ENCODE data around the gene RIBC2. TPM values are rescaled to one million over a fixed set of nuclear protein-coding genes. Genes with fewer than 3 reads are reported as not detected.
"Not testable (repeated sequence)": the region's sequence is repeated elsewhere in the genome, so short reads cannot be mapped to it uniquely, and the experiment has no call there.

Gene RIBC2
- total and polyA plus RNA-seq, 7 donors = 1.5 TPM; not detected in 6

DNA sequence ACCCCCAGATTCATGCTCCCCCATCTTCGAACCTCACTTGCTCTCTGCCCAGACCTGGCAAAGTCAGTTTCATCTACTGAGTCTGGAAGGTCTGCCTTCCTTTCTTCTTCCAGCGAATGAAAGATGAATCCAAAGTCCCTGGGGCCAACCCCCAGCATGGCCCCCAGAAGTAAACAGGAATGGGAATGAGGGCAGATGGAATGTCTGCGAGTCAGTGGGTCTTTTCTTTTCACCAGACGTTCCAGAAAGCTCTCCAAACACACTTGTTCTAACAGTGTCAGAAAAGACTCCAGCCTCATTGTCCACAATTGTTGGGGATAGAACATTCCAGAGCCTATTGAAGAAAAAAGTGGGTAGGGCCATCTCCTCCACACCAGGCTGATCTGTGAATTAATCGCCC lies 28.6 kb downstream of the RIBC2 start:
- Histone ChIP-seq H3K4me3 (no peak overlapping the region), H3K27ac (no peak overlapping the region), H3K9me3 (no peaks in the 10 kb centered on the region), H3K36me3 (no peaks in the 10 kb centered on the region), H3K27me3 (no peaks in the 10 kb centered on the region), H3K4me1 (peaks cover 0 to 7% (median 2%) of the 10 kb centered on the region in 4 donors)
- intact Hi-C loops (cut with DNase I) = no loop called here
- DNase-seq = no peak
- TF ChIP-seq POLR2A (IDR thresholded peaks at IDR 0.05) (no peak), POLR2AphosphoS5 (IDR thresholded peaks at IDR 0.05) (no peak), EP300 (IDR thresholded peaks at IDR 0.05) (no peak)
- TF ChIP-seq, protein P1, sequence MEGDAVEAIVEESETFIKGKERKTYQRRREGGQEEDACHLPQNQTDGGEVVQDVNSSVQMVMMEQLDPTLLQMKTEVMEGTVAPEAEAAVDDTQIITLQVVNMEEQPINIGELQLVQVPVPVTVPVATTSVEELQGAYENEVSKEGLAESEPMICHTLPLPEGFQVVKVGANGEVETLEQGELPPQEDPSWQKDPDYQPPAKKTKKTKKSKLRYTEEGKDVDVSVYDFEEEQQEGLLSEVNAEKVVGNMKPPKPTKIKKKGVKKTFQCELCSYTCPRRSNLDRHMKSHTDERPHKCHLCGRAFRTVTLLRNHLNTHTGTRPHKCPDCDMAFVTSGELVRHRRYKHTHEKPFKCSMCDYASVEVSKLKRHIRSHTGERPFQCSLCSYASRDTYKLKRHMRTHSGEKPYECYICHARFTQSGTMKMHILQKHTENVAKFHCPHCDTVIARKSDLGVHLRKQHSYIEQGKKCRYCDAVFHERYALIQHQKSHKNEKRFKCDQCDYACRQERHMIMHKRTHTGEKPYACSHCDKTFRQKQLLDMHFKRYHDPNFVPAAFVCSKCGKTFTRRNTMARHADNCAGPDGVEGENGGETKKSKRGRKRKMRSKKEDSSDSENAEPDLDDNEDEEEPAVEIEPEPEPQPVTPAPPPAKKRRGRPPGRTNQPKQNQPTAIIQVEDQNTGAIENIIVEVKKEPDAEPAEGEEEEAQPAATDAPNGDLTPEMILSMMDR (IDR thresholded peaks at IDR 0.05) = no peak
- 80 to 81% methylated on average over 5 of the region's 5 CpGs for WGBS, 2 donors

DNA sequence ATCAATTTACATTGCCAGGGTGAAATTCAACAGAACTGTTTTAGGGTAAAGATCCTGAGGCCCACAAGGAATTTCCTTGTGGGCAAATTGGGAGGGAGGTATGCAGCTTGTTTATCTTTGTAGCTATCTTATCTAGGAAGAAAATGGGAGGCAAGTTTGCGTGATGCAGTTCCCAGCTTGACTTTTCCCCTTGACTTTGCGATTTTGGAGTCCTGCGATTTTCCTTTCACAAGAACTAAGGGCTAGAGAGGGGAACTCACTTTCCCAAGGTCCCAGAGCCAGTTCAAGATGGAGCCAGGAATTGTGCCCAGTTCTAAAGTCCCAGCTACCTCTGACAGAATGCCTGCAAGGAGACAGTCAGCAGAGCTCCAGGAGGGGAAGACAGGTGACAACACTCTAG lies 30.7 kb downstream of the RIBC2 start:
- DNase-seq = no peak
- no peak overlapping the region for H3K4me3 ChIP-seq
- TF ChIP-seq, protein P1 (IDR thresholded peaks at IDR 0.05) = no peak
- TF ChIP-seq POLR2A (IDR thresholded peaks at IDR 0.05) (no peak), POLR2AphosphoS5 (IDR thresholded peaks at IDR 0.05) (no peak), EP300 (IDR thresholded peaks at IDR 0.05) (no peak)
- intact Hi-C loops (cut with DNase I) = no loop called here
- H3K27ac ChIP-seq = no peak overlapping the region
- H3K9me3 ChIP-seq = no peaks in the 10 kb centered on the region
- peaks cover 0 to 7% (median 4%) of the 10 kb centered on the region in 4 donors for H3K4me1 ChIP-seq
- H3K36me3 ChIP-seq = no peaks in the 10 kb centered on the region
- WGBS, 2 donors = 62 to 90% methylated on average over 3 of the region's 3 CpGs
- no peaks in the 10 kb centered on the region for H3K27me3 ChIP-seq

DNA sequence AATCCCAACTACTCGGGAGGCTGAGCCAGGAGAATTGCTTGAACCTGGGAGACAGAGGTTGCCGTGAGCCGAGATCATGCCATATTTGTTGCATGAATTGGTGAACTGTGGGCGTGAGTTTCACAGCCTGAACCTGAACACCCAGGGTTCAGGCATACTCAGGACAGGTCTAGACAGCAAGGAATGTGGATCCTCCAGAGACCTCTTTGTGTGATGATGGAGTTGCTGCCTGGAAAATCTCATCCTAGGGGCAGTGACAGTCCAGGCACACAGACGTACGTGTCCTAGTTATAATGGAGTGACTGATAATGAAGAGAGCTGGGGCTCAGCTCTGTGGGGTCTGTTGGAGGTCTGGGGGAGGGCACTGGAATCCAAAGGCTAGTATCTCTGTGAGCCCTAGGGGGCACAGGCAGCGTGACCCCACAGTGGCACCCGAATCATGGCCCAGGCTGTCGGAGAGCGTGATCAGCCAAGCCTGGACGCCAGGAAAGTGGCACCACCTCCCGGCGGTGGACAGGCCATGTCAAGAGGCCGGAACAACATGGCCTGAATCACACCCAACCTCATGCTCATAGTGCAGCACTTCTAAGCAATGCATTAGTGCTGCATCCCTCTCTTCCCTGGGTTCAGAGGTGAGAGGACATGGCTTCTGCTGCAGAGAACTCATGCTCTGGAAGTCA lies 31.7 kb downstream of the RIBC2 start:
- 93% methylated on average over 14 of the region's 14 CpGs for WGBS, 2 donors
- TF ChIP-seq POLR2AphosphoS5 (IDR thresholded peaks at IDR 0.05) = no peak
- TF ChIP-seq, protein P1 (IDR thresholded peaks at IDR 0.05) = no peak
- no peak for TF ChIP-seq EP300 (IDR thresholded peaks at IDR 0.05)
- TF ChIP-seq POLR2A (IDR thresholded peaks at IDR 0.05) = no peak
- Histone ChIP-seq H3K27me3 (no peaks in the 10 kb centered on the region), H3K4me3 (no peak overlapping the region), H3K9me3 (no peaks in the 10 kb centered on the region), H3K36me3 (no peaks in the 10 kb centered on the region), H3K4me1 (peaks cover 0 to 7% (median 4%) of the 10 kb centered on the region in 4 donors), H3K27ac (no peak overlapping the region)
- DNase-seq = no peak
- intact Hi-C loops (cut with DNase I) = no loop called here

DNA sequence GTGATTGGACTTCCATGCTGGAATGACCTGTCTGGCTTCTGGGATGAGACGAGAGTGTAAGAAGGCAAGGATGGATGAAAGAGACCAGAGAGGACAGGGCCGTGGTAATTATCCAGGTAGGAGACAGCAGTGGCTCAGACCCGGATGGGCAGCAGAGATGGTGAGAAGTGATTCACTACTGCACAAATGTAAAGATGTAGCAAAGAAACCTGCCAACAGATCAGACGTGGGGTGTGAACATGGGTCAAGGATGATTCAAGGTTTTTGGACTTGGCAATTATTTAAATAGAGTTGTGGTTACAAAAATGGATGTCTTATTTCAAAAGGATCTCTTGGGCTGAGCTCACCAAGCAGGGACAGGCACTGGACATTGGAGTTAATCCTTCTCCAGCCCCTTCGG lies 32.7 kb downstream of the RIBC2 start:
- H3K4me1 ChIP-seq = peaks cover 0 to 10% (median 3%) of the 10 kb centered on the region in 4 donors
- DNase-seq = no peak
- WGBS, 2 donors = 88 to 90% methylated on average over 5 of the region's 5 CpGs
- H3K36me3 ChIP-seq = no peaks in the 10 kb centered on the region
- no peak overlapping the region for H3K4me3 ChIP-seq
- H3K27me3 ChIP-seq = no peaks in the 10 kb centered on the region
- no peak overlapping the region for H3K27ac ChIP-seq
- intact Hi-C loops (cut with DNase I) = no loop called here
- H3K9me3 ChIP-seq = no peaks in the 10 kb centered on the region
- TF ChIP-seq POLR2AphosphoS5 (IDR thresholded peaks at IDR 0.05) (no peak), EP300 (IDR thresholded peaks at IDR 0.05) (no peak)

DNA sequence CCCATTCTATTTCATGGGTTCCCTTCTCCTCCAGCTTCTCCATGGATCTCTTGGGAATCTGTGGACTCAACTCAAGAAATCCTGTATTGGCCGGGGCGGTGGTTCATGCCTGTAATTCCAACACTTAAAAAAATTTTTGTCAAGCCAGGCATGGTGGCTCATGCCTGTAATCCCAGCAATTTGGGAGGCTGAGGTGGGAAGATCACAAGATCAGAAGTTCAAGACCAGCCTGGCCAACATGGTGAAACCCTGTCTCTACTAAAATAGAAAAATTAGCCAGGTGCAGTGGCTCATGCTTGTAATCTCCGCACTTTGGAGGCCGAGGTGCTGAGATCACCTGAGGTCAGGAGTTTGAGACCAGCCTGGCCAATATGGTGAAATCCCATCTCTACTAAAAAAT lies 34.1 kb downstream of the RIBC2 start:
- H3K4me1 ChIP-seq; intact Hi-C loops (cut with DNase I); DNase-seq; H3K27me3 ChIP-seq; H3K4me3 ChIP-seq; H3K9me3 ChIP-seq; H3K36me3 ChIP-seq; H3K27ac ChIP-seq: not testable (repeated sequence)
- WGBS, 2 donors = 93 to 94% methylated on average over 4 of the region's 4 CpGs

DNA sequence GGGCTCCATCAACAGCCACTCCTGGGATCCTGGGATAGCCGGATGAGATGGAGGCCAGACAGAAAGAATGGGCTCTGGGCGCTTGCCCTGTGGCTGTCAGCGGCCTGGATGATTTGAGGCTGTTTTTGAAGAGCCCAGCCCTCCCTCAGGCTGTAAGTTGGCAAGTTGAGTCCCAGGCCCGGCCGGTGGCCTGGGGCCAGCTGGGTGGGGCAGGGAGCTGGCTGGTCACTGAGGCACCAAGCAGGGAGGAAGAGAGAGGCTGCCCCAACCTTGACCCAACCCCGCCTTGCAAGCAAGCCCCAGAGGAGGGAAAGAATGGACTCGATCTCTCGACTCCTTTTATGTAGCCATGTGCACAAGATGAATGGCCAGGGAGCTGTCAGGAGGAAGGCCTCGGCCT lies 34.9 kb downstream of the RIBC2 start:
- TF ChIP-seq POLR2AphosphoS5 (IDR thresholded peaks at IDR 0.05) = peak in 1 of 4 donors; percentile 30
- TF ChIP-seq, protein P1 (IDR thresholded peaks at IDR 0.05) = no peak
- intact Hi-C loops (cut with DNase I) = no loop called here
- Histone ChIP-seq H3K4me1 (peaks cover 0 to 10% (median 6%) of the 10 kb centered on the region in 4 donors), H3K9me3 (no peaks in the 10 kb centered on the region), H3K27me3 (no peaks in the 10 kb centered on the region), H3K4me3 (no peak overlapping the region), H3K27ac (peak overlapping the region in 1 of 4 donors; percentile 32), H3K36me3 (no peaks in the 10 kb centered on the region)
- WGBS, 2 donors = 68 to 72% methylated on average over 9 of the region's 9 CpGs
- peak; percentile 79 for DNase-seq

DNA sequence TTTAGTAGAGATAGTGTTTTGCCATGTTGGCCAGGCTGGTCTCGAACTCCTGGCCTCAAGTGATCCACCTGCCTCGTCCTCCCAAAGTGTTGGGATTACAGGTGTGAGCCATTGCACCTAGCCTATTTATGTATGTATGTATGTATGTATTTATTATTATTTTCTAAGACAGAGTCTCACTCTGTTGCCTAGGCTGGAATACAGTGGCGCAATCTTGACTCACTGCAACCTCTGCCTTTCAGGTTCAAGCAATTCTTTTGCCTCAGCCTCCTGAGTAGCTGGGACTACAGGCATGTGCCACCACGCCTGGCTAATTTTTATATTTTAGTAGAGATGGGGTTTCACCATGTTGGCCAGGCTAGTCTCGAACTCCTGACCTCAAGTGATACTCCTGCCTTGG lies 35.9 kb downstream of the RIBC2 start:
- WGBS, 2 donors = 88 to 90% methylated on average over 5 of the region's 5 CpGs
- DNase-seq; H3K4me3 ChIP-seq; intact Hi-C loops (cut with DNase I); H3K27me3 ChIP-seq; H3K9me3 ChIP-seq; H3K36me3 ChIP-seq: not testable (repeated sequence)
- peaks cover 0 to 10% (median 6%) of the 10 kb centered on the region in 4 donors for H3K4me1 ChIP-seq
- peak overlapping the region in 3 of 4 donors; percentile 59 to 70 (median 65) for H3K27ac ChIP-seq

Measured in sigmoid colon (tissue), 7 donors.